Neuronal stem cell (in vitro differentiated cells): ENCODE results near the gene THADA.

ENCODE experiments used
- DNase-seq: peaks from one replicate; pipeline ENCODE4 v3.0.0-alpha.2; 2013; ENCODE audit warnings: low spot score
- H2AFZ ChIP-seq: one replicate; pipeline ENCODE4 v1.6.1; 2013; ENCODE audit warnings: mild to moderate bottlenecking, low read length, inconsistent platforms
- H2AK5ac ChIP-seq: 2 replicates; pipeline ENCODE4 v1.6.1; 2013; ENCODE audit warnings: low read depth, mild to moderate bottlenecking, inconsistent platforms, low read length, moderate library complexity, mixed read lengths
- H2BK120ac ChIP-seq: 2 replicates; pipeline ENCODE4 v1.6.1; 2013; ENCODE audit warnings: low read depth, mild to moderate bottlenecking, inconsistent platforms, low read length, moderate library complexity, mixed read lengths
- H2BK12ac ChIP-seq: one replicate; pipeline ENCODE4 v1.6.1; 2013; ENCODE audit warnings: low read length, inconsistent platforms
- H2BK15ac ChIP-seq: 2 replicates; pipeline ENCODE4 v1.6.1; 2013; ENCODE audit warnings: mild to moderate bottlenecking, low read length, inconsistent platforms, mixed read lengths
- H2BK5ac ChIP-seq: one replicate; pipeline ENCODE4 v1.6.1; 2013; ENCODE audit warnings: inconsistent platforms, mild to moderate bottlenecking, low read length, moderate library complexity
- H3K14ac ChIP-seq: one replicate; pipeline ENCODE4 v1.6.1; 2013; ENCODE audit warnings: low read length, inconsistent platforms
- H3K18ac ChIP-seq: 2 replicates; pipeline ENCODE4 v1.6.1; 2013; ENCODE audit warnings: low read length, inconsistent platforms
- H3K23ac ChIP-seq: 2 replicates; pipeline ENCODE4 v1.6.1; 2013; ENCODE audit warnings: low read depth, mild to moderate bottlenecking, mixed read lengths, low read length, inconsistent platforms; ENCODE audit not compliant: poor library complexity
- H3K27ac ChIP-seq: replicated peaks from 3 replicates; pipeline ENCODE4 v1.5.1; 2013; ENCODE audit warnings: low read length, inconsistent platforms
- H3K27me3 ChIP-seq, 3 experiments: 2 replicates each; pipeline ENCODE4 v1.6.1; 2013; ENCODE audit warnings: low read length in 3 of 3, mild to moderate bottlenecking in 2 of 3, inconsistent platforms in 1 of 3, low read depth in 1 of 3, mixed read lengths in 1 of 3, moderate library complexity in 1 of 3; ENCODE audit not compliant: control insufficient read depth in 3 of 3, insufficient read depth in 3 of 3
- H3K36me3 ChIP-seq, 2 donors: replicated peaks in 1 of 2; 2 replicates each; pipeline ENCODE4 v1.6.1; 2013; ENCODE audit warnings: low read length in 2 of 2; ENCODE audit not compliant: control insufficient read depth in 2 of 2, insufficient read depth in 2 of 2
- H3K4ac ChIP-seq: 2 replicates; pipeline ENCODE4 v1.6.1; 2013; ENCODE audit warnings: inconsistent platforms, mild to moderate bottlenecking, low read length, moderate library complexity
- H3K4me1 ChIP-seq, 2 donors: 1 replicate in 1 of 2; 2 replicates in 1 of 2; pipeline ENCODE4 v1.6.1; 2013; ENCODE audit warnings: low read length in 2 of 2, low read depth in 1 of 2; ENCODE audit not compliant: control insufficient read depth in 2 of 2, insufficient read depth in 1 of 2
- H3K4me2 ChIP-seq: one replicate; pipeline ENCODE4 v1.6.1; 2013; ENCODE audit warnings: mild to moderate bottlenecking, low read length, inconsistent platforms; ENCODE audit not compliant: insufficient read depth, poor library complexity, severe bottlenecking
- H3K4me3 ChIP-seq, 2 donors: 2 replicates each; pipeline ENCODE4 v1.5.1; 2013; ENCODE audit warnings: low read length in 2 of 2, mild to moderate bottlenecking in 2 of 2, inconsistent platforms in 1 of 2, moderate library complexity in 1 of 2
- H3K79me1 ChIP-seq: one replicate; pipeline ENCODE4 v1.6.1; 2013; ENCODE audit warnings: low read depth, mild to moderate bottlenecking, inconsistent platforms, low read length, moderate library complexity
- H3K9ac ChIP-seq: one replicate; pipeline ENCODE4 v1.6.1; 2013; ENCODE audit warnings: mild to moderate bottlenecking, low read depth, low read length, inconsistent platforms; ENCODE audit not compliant: poor library complexity
- H3K9me3 ChIP-seq, 2 donors: replicated peaks in 1 of 2; 2 replicates each; pipeline versions ENCODE3 to v1.6.1; 2013; ENCODE audit warnings: low read length in 2 of 2, mild to moderate bottlenecking in 2 of 2, inconsistent platforms in 1 of 2, low read depth in 1 of 2, mixed read lengths in 1 of 2, moderate library complexity in 1 of 2; ENCODE audit not compliant: control insufficient read depth in 2 of 2, insufficient read depth in 1 of 2
- H4K8ac ChIP-seq: one replicate; pipeline ENCODE4 v1.6.1; 2013; ENCODE audit warnings: low read depth, mild to moderate bottlenecking, inconsistent platforms, low read length, moderate library complexity
- H4K91ac ChIP-seq: one replicate; pipeline ENCODE4 v1.6.1; 2013; ENCODE audit warnings: low read length, low read depth, mild to moderate bottlenecking, inconsistent platforms; ENCODE audit not compliant: poor library complexity
- WGBS, 2 donors: extraction: QIAGEN DNeasy Blood & Tissue Kit; methylation state at CpG; one replicate each; pipeline ENCODE4 v1.1.7; 2013; ENCODE audit warnings: missing lambda C conversion rate in 2 of 2, mixed read lengths in 1 of 2; ENCODE audit not compliant: insufficient read length in 2 of 2, insufficient replicate concordance in 1 of 2; ENCODE audit errors: extremely low coverage in 2 of 2; 5-methylcytosine and 5-hydroxymethylcytosine counted together

THADA gene

GRCh38 chr2:43224131-43224570 lies 371.7 kb downstream of the THADA start:
- peak overlapping the region; percentile 95 for H3K9ac ChIP-seq
- H2BK12ac ChIP-seq: peak overlapping the region; percentile 95
- H3K4me3 ChIP-seq: peak overlapping the region; percentile 93 to 95
- peaks cover 10 to 28% of the 10 kb centered on the region in 2 donors for H3K36me3 ChIP-seq
- DNase-seq: peak; percentile 70
- H3K9me3 ChIP-seq: no peaks in the 10 kb centered on the region
- no peak overlapping the region for H3K27ac ChIP-seq
- no peak overlapping the region for H4K91ac ChIP-seq
- no peak overlapping the region for H2AFZ ChIP-seq
- no peaks in the 10 kb centered on the region for H3K27me3 ChIP-seq
- H3K4me1 ChIP-seq: peaks cover 26 to 46% of the 10 kb centered on the region in 2 donors
- peak overlapping the region; percentile 63 for H2BK5ac ChIP-seq
- no peak overlapping the region for H3K14ac ChIP-seq
- peak overlapping the region; percentile 100 for H3K18ac ChIP-seq
- peak overlapping the region; percentile 31 for H3K23ac ChIP-seq
- H4K8ac ChIP-seq: no peak overlapping the region
- WGBS, 2 donors: no CpG with 5 or more reads among the region's 41 CpGs
- H2BK15ac ChIP-seq: no peak overlapping the region
- no peak overlapping the region for H3K4ac ChIP-seq
- peak overlapping the region; percentile 68 for H2BK120ac ChIP-seq
- peaks cover 16% of the 10 kb centered on the region for H3K79me1 ChIP-seq
- peak overlapping the region; percentile 91 for H2AK5ac ChIP-seq
- H3K4me2 ChIP-seq: peak overlapping the region; percentile 82

- Histone ChIP-seq H2BK12ac (no peak overlapping the region), H3K4me1 (peaks cover 32 to 47% of the 10 kb centered on the region in 2 donors)
- DNase-seq: no peak
Measured at GRCh38 chr2:43223521-43224001, 372.3 kb downstream of the THADA start.

GRCh38 chr2:43222475-43223309 lies 373.1 kb downstream of the THADA start:
- H2AFZ ChIP-seq: no peak overlapping the region
- H2BK120ac ChIP-seq: no peak overlapping the region
- peaks cover 18% of the 10 kb centered on the region for H3K79me1 ChIP-seq
- peaks cover 33 to 48% of the 10 kb centered on the region in 2 donors for H3K4me1 ChIP-seq
- no CpG with 5 or more reads among the region's 8 CpGs for WGBS, 2 donors
- no peak overlapping the region for H3K23ac ChIP-seq
- H3K4me3 ChIP-seq: no peak overlapping the region
- H2BK5ac ChIP-seq: no peak overlapping the region
- H3K36me3 ChIP-seq: peaks cover 11 to 28% of the 10 kb centered on the region in 2 donors
- H2BK12ac ChIP-seq: no peak overlapping the region
- no peak overlapping the region for H3K4ac ChIP-seq
- no peak overlapping the region for H3K14ac ChIP-seq
- DNase-seq: no peak
- H3K18ac ChIP-seq: no peak overlapping the region
- H3K27me3 ChIP-seq: peaks cover 0 to 2% (median 0%) of the 10 kb centered on the region in 3 experiments
- no peaks in the 10 kb centered on the region for H3K9me3 ChIP-seq
- no peak overlapping the region for H2BK15ac ChIP-seq
- H3K27ac ChIP-seq: no peak overlapping the region
- H2AK5ac ChIP-seq: no peak overlapping the region
- H4K8ac ChIP-seq: no peak overlapping the region
- H3K9ac ChIP-seq: no peak overlapping the region
- no peak overlapping the region for H4K91ac ChIP-seq
- no peak overlapping the region for H3K4me2 ChIP-seq

More at GRCh38 chr2:43223521-43224001, 372.3 kb downstream of the THADA start:
- no peak overlapping the region for H4K8ac ChIP-seq
- WGBS, 2 donors: no CpG with 5 or more reads among the region's 4 CpGs
- H4K91ac ChIP-seq: no peak overlapping the region
- H3K79me1 ChIP-seq: peaks cover 18% of the 10 kb centered on the region
- H3K4me2 ChIP-seq: peak overlapping the region; percentile 48
- peaks cover 11 to 28% of the 10 kb centered on the region in 2 donors for H3K36me3 ChIP-seq
- H2BK5ac ChIP-seq: peak overlapping the region; percentile 63
- no peak overlapping the region for H3K23ac ChIP-seq
- no peaks in the 10 kb centered on the region for H3K9me3 ChIP-seq
- H3K4me3 ChIP-seq: peak overlapping the region; percentile 62 to 93
- H2AK5ac ChIP-seq: no peak overlapping the region
- no peak overlapping the region for H3K9ac ChIP-seq
- no peak overlapping the region for H2AFZ ChIP-seq
- H3K14ac ChIP-seq: no peak overlapping the region
- no peak overlapping the region for H3K4ac ChIP-seq
- H3K27ac ChIP-seq: no peak overlapping the region
- H2BK15ac ChIP-seq: no peak overlapping the region
- H3K27me3 ChIP-seq: peaks cover 0 to 2% (median 0%) of the 10 kb centered on the region in 3 experiments
- H2BK120ac ChIP-seq: no peak overlapping the region
- H3K18ac ChIP-seq: no peak overlapping the region
